ENCODE results near the gene C1orf185.
"Not testable (repeated sequence)": the region's sequence is repeated elsewhere in the genome, so short reads cannot be mapped to it uniquely, and the experiment has no call there.

The C1orf185 gene
- long read RNA-seq, donor 1: 0 reads
- long read RNA-seq, donor 2: 0 reads
- long read RNA-seq, donor 3: 0 reads
- long read RNA-seq, donor 4: 0 reads
- long read RNA-seq, donor 5: 0 reads
- long read RNA-seq, donor 6: 0 reads
- long read RNA-seq, donor 7: 0 reads
- long read RNA-seq, donor 8: 0 reads

- DNase-seq: no peak
These were observed at the start of gene C1orf185 for GRCh38 chr1:51101976-51102375. Gene C1orf185, plus strand, starts transcription at chr1:51102228. Its CDS starts 6 bp downstream, at chr1:51102234.

GRCh38 chr1:51058858-51059257 is 43.2 kb upstream of the C1orf185 start:
- no peak for DNase-seq

- DNase-seq: no peak
These were observed 40.7 kb upstream of the C1orf185 start for GRCh38 chr1:51061231-51061918.

- DNase-seq: no peak
These were observed 38.9 kb upstream of the C1orf185 start for GRCh38 chr1:51063121-51063520.

GRCh38 chr1:51070011-51070410 is 32.0 kb upstream of the C1orf185 start:
- no peak for DNase-seq

- no peak for DNase-seq
These were observed 31.4 kb upstream of the C1orf185 start for GRCh38 chr1:51070640-51071039.

GRCh38 chr1:51071291-51072042 is 30.6 kb upstream of the C1orf185 start:
- no peak for DNase-seq

GRCh38 chr1:51072043-51072439 is 30.0 kb upstream of the C1orf185 start:
- DNase-seq: no peak

GRCh38 chr1:51072651-51073050 is 29.4 kb upstream of the C1orf185 start:
- no peak for DNase-seq

- DNase-seq: no peak
These were observed 28.6 kb upstream of the C1orf185 start for GRCh38 chr1:51073456-51073855.

GRCh38 chr1:51086496-51087271 is 15.3 kb upstream of the C1orf185 start:
- DNase-seq: no peak

- no peak for DNase-seq
These were observed 13.6 kb upstream of the C1orf185 start for GRCh38 chr1:51088474-51088873.

- no peak for DNase-seq
These were observed 8.4 kb upstream of the C1orf185 start for GRCh38 chr1:51093581-51093980.

- DNase-seq: no peak
These were observed 4.9 kb upstream of the C1orf185 start for GRCh38 chr1:51097171-51097570.

GRCh38 chr1:51100264-51100880 is 1.7 kb upstream of the C1orf185 start:
- no peak for DNase-seq

GRCh38 chr1:51114137-51114536 is 12.1 kb downstream of the C1orf185 start:
- no peak for DNase-seq

- no peak for DNase-seq
These were observed 13.8 kb downstream of the C1orf185 start for GRCh38 chr1:51115714-51116404.

GRCh38 chr1:51119331-51119730 is 17.3 kb downstream of the C1orf185 start:
- DNase-seq: no peak

- DNase-seq: no peak
These were observed 18.6 kb downstream of the C1orf185 start for GRCh38 chr1:51120629-51121028.

GRCh38 chr1:51127152-51127551 is 25.1 kb downstream of the C1orf185 start:
- not testable (repeated sequence) for DNase-seq

- no peak for DNase-seq
These were observed 29.2 kb downstream of the C1orf185 start for GRCh38 chr1:51131185-51131584.

GRCh38 chr1:51133045-51133444 is 31.0 kb downstream of the C1orf185 start:
- no peak for DNase-seq
